Activated CD4-positive, CD25-positive, alpha-beta regulatory T cell treated with anti-CD3 and anti-CD28 coated beads, Interleukin-2, amount 50 U/mL, for 16 hours (primary cell): ENCODE measurements around the gene SPTBN1.
"Not testable (repeated sequence)": the region's sequence is repeated elsewhere in the genome, so short reads cannot be mapped to it uniquely, and the experiment has no call there.

ENCODE experiments used
- DNase-seq: peaks from one replicate; pipeline ENCODE4 v3.0.0-alpha.2; 2020; ENCODE audit warnings: low read depth, low spot score

Gene SPTBN1

DNA sequence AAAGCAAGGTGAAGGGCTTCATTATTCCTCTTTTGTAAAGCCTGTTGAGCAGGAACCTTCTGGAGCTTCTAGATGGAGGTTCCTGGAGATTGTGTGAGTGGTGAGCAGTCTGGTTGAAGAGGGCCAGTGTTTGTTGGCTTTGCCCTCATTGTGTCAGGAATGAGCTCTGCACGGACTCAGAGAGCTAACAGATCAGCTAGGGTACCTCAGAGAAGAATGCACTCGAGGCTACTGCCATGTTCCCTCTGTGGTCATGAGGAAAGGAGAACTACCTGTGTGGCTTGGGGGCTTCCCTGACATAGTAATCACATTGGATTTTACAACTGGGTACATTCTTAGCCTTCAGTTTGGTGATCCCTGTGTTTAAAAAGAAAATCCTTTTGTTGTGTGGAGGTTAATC is 46.6 kb downstream of the SPTBN1 start:
- no peak for DNase-seq

DNA sequence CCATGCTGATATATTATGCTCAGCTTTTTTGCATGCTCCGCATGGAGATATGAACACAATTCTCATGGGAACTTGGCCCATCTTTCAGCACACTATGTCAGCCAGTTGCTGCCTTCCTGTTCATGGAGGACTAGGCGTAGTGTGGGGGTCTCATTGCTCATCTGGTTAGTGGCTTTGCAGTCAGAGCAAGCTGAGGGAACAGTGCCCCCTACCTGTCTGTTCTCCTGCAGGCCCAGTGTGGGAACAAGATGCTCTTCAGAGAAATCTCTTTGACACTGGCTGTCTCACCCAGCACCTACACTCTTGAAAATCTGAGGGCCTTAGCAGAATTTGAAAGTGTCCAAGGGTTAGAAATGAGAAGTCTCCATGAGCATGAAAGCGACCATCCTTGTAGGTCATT is 47.1 kb downstream of the SPTBN1 start:
- no peak for DNase-seq

DNA sequence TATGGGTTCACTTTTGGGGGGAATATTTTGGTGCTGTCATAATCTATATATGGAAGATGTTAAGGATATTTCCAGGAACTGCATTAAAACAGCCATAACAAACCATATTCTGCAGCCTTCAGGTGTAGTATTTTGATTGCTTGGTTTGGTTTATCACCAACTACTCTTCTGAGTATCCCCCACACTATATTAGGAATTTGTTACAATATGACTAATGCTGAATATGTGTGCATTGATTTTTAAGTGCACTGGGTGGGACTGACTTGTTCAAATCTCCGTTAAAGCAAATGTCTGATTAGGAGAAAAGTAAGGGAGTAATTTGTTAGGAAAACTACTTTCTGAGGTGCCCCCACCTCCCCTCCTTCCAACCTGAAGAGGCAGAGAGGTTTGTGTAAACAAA is 47.7 kb downstream of the SPTBN1 start:
- DNase-seq = no peak

DNA sequence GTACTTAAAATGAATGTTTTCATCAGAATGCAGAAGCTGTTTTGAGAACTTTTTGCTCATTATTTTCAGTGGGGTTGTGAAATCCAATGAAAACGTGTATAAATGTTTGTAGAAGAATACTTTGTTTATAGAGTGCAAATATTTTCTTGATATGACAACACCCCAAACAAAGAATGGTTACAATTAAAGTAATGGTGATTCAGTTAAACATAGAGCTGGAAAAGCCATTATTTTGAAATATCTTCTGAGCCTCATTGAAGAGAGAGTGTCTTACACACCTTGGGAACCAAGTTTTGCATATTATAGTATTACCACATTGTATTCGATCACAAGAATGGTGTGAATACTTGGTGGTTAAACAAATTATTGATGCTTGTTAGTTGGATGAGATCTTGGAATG is 48.7 kb downstream of the SPTBN1 start:
- DNase-seq = no peak

DNA sequence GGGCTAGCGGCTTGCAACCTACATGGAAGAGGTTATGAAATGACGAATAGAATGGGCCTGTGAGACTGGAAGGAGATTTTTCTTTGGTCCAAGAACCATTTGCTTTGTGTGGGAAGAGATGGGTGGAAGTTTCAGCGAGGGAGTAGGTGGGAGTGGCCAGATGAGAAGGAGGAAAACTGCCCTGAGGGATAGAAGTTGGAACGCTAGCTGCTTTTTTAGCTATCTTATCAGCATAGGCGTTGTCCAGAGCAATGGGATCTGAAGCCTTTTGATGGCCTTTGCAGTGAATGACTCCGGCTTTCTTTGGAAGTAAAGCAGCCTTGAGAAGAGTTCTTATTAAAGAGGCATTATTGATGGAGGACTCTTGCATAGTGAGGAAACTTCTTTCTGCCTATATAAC is 52.4 kb downstream of the SPTBN1 start:
- no peak for DNase-seq

DNA sequence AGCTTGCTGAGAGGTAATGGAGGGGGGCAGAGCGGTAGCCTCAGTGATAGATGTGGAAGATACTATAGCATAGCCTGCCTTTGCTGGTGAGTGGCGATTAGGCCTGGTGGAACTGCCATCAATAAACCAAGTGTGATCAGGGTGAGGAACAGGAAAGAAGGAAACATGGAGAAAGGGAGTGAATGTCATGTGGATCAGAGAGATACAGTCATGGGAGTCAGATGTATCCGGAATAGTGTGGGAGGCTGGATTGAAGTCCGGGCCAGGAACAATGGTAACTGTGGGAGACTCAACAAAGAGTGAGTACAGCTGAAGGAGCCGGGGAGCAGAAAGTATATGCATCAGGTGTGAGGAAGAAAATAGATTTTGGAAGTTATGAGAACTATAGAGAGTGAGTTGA is 52.9 kb downstream of the SPTBN1 start:
- DNase-seq = not testable (repeated sequence)

DNA sequence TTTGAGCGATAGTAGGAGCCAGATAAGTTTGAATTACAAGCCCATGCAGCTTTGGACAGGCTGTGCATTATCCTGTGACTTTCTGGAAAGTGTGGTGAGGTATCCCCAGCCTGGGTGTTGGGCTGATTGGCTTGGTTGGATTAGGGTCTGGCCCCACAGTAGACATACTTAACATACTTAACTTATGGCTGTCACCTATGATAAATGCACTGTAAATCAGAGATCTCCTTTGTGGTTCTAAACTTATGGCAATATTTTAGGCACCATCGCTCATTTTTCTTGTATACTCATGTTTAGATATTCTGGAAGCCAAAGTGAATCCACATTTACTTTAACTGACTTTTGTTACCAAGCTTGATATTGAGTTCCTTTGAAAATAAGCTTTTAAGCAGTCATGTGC is 54.8 kb downstream of the SPTBN1 start:
- no peak for DNase-seq

DNA sequence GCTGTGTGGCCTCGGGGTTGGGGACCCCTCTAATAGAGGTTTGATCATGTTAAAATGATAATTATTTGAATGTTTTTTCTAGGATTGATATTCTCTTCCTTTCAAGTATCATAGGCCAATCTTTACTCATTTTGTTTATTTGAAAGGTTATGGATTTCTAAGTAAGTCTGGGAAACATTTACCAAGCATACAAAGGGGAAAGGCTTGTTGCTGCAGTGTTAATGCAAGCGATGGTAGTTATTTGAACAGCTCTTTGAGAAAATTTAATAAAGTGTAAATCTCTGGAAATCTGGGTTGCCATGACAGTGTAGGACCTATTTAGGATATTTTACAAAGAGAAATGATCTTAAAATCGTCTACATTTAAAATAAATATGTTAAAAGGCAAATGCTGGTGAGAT is 56.1 kb downstream of the SPTBN1 start:
- no peak for DNase-seq

DNA sequence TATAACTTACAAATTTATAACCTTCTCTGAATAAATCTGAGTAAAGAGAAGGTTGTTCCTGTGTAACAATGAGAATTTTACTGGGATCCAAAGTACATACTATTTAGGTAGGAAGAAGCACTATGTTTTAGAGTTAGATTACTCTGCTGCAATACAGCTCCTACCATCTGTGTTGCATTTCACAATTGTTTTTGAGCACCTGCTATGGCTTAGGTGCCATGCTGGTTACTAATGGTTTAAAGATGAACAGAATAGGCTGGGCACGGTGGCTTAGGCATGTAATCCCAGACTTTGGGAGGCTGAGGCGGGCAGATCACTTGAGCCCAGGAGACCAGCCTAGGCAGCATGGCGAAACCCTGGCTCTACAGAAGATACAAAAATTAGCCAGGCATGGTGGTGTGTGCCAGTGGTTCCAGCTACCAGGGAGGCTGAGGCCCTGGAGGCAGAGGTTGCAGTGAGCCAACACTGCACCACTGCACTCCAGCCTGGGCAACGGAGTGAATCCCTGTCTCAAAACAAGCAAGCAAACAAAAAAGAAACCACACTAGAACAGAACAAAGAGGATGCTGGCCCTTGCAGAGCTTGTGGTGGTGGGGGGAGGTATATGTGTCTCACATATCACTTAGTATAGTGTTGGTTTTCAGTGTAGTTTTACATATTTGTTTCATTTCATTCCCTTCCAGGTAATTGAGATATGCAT is 56.7 kb downstream of the SPTBN1 start:
- no peak for DNase-seq

- DNase-seq = no peak
Measured at GRCh38 chr2:54513363-54513715, 57.2 kb downstream of the SPTBN1 start.

- DNase-seq = no peak
Measured at GRCh38 chr2:54514822-54515569, 58.9 kb downstream of the SPTBN1 start.

DNA sequence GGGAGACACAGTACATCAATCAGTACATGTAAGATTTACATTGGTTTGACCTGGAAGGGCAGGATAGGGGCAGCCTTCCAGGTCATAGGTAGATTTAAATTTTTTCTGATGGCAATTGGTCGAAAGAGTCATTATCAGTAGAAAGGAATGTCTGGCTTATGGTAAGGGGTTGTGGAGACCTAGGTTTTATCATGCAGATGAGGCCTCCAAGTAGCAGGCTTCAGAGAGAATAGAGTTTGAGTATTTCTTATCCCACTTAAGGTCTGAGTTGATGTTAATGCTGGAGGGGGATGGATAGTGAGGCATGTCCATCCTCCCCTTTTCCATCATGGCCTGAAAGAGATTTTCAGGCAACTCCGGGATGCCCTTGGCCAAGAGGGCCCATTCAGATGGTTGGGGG is 60.7 kb downstream of the SPTBN1 start:
- no peak for DNase-seq

DNA sequence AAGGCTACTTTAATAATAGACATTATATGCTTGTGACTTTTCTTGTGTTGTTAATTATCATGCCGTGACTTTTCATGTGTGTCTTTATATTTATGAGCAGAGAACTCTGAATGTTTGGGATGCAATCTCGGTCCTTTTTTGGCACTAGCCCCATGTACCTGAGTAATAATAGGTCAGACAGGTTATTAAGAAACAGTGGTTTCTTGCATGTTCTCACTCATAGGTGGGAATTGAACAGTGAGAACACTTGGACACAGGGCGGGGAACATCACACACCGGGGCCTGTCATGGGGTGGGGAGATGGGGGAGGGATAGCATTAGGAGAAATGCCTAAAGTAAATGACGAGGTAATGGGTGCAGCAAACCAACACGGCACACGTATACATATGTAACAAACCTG is 61.9 kb downstream of the SPTBN1 start:
- not testable (repeated sequence) for DNase-seq

GRCh38 chr2:54518430-54518829 is 62.3 kb downstream of the SPTBN1 start:
- DNase-seq = no peak

- DNase-seq = no peak
Measured at GRCh38 chr2:54519841-54520459, 63.8 kb downstream of the SPTBN1 start.

GRCh38 chr2:54520687-54521086 is 64.6 kb downstream of the SPTBN1 start:
- DNase-seq = no peak

- DNase-seq = peak; percentile 41
Measured at GRCh38 chr2:54522624-54523281, 66.6 kb downstream of the SPTBN1 start.

DNA sequence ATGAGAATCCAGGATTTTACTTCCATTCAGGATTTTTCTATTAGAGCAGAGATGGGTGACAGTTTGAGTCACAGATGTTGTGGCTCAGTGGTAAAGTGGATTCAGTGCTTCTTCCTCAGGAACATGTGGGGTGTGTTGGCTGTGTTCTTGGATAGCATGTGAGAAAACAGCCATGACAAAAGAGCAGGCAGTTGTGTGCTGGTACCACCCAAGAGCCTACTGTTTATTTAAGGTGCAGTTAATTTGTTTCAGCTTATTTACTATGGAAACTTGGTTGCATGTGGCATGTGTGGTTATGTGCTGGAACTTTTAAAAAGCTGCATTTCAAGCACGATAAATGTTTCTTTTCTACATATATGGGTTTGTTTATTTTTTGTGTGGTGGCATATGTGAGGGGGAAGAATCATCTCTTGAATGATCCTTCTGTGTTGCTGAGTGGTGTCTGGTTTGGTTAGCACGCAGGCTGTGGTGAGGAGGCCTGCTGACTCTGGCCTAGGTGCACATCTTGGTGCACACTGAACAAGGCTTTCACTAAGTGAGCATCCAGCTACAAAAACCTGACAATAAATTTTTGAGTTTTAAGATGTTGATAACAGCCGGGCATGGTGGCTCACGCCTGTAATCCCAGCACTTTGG is 67.3 kb downstream of the SPTBN1 start:
- DNase-seq = no peak

- no peak for DNase-seq
Measured at GRCh38 chr2:54524226-54524991, 68.3 kb downstream of the SPTBN1 start.

DNA sequence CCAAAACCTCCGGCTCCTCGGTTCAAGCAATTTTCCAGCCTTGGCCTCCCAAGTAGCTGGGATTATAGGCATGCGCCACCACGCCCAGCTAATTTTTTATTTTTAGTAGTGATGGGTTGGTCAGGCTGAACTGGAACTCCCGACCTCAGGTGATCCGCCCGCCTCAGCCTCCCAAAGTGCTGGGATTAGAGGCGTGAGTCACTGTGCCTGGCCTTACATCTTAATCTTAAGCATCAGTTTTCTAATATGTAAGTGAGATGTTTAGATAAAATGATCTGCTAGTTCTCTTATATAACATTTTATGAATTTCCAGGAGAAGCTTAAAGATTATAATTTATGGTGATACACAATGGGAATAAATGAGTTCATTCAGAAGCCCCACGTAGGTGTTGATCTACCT is 69.2 kb downstream of the SPTBN1 start:
- no peak for DNase-seq

DNA sequence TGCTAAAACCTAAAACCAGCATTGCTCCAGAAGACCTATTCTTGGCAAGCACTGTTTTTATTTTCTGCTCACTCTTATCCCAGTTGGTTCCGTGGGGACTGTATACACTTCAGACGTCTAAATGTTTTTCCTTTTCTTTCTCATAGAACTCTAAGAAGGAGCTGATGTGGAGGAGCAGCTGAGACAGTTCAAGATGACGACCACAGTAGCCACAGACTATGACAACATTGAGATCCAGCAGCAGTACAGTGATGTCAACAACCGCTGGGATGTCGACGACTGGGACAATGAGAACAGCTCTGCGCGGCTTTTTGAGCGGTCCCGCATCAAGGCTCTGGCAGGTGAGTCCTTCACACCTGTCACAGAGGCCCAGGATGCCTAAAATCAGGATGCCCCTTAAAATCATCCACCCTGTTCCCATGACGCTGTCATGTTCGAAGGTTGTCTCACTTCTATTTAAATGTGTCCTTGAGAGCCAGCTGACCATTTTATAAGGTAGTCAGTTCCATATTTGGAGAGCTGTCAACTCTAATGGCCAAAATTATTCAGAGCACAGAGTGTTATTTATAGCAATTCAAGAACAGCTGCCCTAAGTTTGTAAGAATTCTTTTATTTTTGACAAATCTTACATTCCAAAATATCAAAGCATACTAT is 70.2 kb downstream of the SPTBN1 start:
- DNase-seq = no peak
